GM12865 (cell line): ENCODE results near the gene MTNR1A.

ENCODE experiments used
- DNase-seq: peaks from one replicate; pipeline ENCODE4 v3.0.0; 2010; ENCODE audit warnings: low read depth
- H3K4me3 ChIP-seq: 2 replicates; pipeline ENCODE4 v1.5.1; 2011; ENCODE audit warnings: mild to moderate bottlenecking, low read depth, low read length, control low read depth
- CTCF ChIP-seq: IDR thresholded peaks from 2 replicates; pipeline ENCODE4 v1.5.1; 2011; ENCODE audit warnings: low read length, control low read depth, low read depth, inconsistent platforms; ENCODE audit not compliant: insufficient read depth; ENCODE audit errors: missing control alignments

Gene MTNR1A

GRCh38 chr4:186497043-186497442, 58.3 kb downstream of the MTNR1A start:
- TF ChIP-seq CTCF = no peak
- no peak for DNase-seq
- no peak overlapping the region for H3K4me3 ChIP-seq

GRCh38 chr4:186494496-186494895, 60.9 kb downstream of the MTNR1A start:
- no peak for DNase-seq
- TF ChIP-seq CTCF = no peak
- no peak overlapping the region for H3K4me3 ChIP-seq

GRCh38 chr4:186487726-186488125, 67.6 kb downstream of the MTNR1A start:
- TF ChIP-seq CTCF = no peak
- DNase-seq = no peak
- H3K4me3 ChIP-seq = no peak overlapping the region

- TF ChIP-seq CTCF = no peak
- H3K4me3 ChIP-seq = no peak overlapping the region
These were observed 69.2 kb downstream of the MTNR1A start for GRCh38 chr4:186486172-186486571.

GRCh38 chr4:186485561-186486062, 69.8 kb downstream of the MTNR1A start:
- DNase-seq = no peak
- no peak overlapping the region for H3K4me3 ChIP-seq
- TF ChIP-seq CTCF = no peak

More at GRCh38 chr4:186486172-186486571, 69.2 kb downstream of the MTNR1A start:
- DNase-seq = no peak

GRCh38 chr4:186485150-186485549, 70.2 kb downstream of the MTNR1A start:
- no peak for DNase-seq
- no peak for TF ChIP-seq CTCF
- H3K4me3 ChIP-seq = no peak overlapping the region

GRCh38 chr4:186483656-186484055, 71.7 kb downstream of the MTNR1A start:
- DNase-seq = no peak
- no peak for TF ChIP-seq CTCF
- no peak overlapping the region for H3K4me3 ChIP-seq
